K562 (cell line): Measurements from ENCODE around the gene MEX3D. TPM values are rescaled to one million over a fixed set of nuclear protein-coding genes. Genes with fewer than 3 reads are reported as not detected.

Source experiments
- CEBPG ChIP-seq, 3 experiments: fragments of 200-800 bp in 1 of 3; sonication (Bioruptor generic) in 1 of 3; sonication (generic) in 1 of 3; formaldehyde crosslinking in 1 of 3; IDR thresholded peaks in 2 of 3; conservative IDR thresholded peaks in 1 of 3; 2 replicates each; pipeline versions ENCODE4 v1.6.1 to v1.8.0; 2016 to 2022; ENCODE audit warnings: missing compliant biosample characterization in 2 of 3, missing genetic modification characterization in 2 of 3, mild to moderate bottlenecking in 1 of 3, missing genetic modification reagents in 1 of 3
- CREBBP ChIP-seq: IDR thresholded peaks from one replicate; pipeline ENCODE4 v1.6.1; 2012; ENCODE audit warnings: low read depth, mild to moderate bottlenecking, control low read depth, inconsistent platforms, low read length
- DLX4 ChIP-seq: fragments of 250-450 bp; sonication (Bioruptor Pico); IDR thresholded peaks from 2 replicates; pipeline ENCODE4 v1.6.1; 2021; ENCODE audit warnings: mild to moderate bottlenecking
- DMBX1 ChIP-seq: fragments of 250-450 bp; sonication (Bioruptor Pico); IDR thresholded peaks from 2 replicates; pipeline ENCODE4 v1.8.0; 2022; ENCODE audit warnings: inconsistent platforms, mild to moderate bottlenecking, moderate library complexity, borderline replicate concordance
- EGR1 ChIP-seq: fragments of 450-650 bp; conservative IDR thresholded peaks from 2 replicates; pipeline ENCODE4 v1.6.1; 2017; ENCODE audit warnings: mild to moderate bottlenecking
- ELK1 ChIP-seq: sonication (generic); formaldehyde crosslinking; IDR thresholded peaks from 2 replicates; pipeline ENCODE4 v1.8.1; 2022; ENCODE audit warnings: missing genetic modification reagents
- HBP1 ChIP-seq: fragments of 450-650 bp; formaldehyde crosslinking; IDR thresholded peaks from 2 replicates; pipeline ENCODE4 v1.4.0; 2022; ENCODE audit warnings: missing genetic modification characterization
- HCFC1 ChIP-seq: IDR thresholded peaks from 2 replicates; pipeline ENCODE4 v1.6.1; 2012; ENCODE audit warnings: low read depth, low read length, improper control_type of control experiment
- KAT7 ChIP-seq: sonication (generic); formaldehyde crosslinking; IDR thresholded peaks from 2 replicates; pipeline ENCODE4 v1.8.0; 2022; ENCODE audit warnings: missing genetic modification reagents, mild to moderate bottlenecking, borderline replicate concordance
- MAFG ChIP-seq: fragments of 450-650 bp; conservative IDR thresholded peaks from 2 replicates; pipeline ENCODE4 v1.6.1; 2016; ENCODE audit warnings: missing genetic modification characterization, missing compliant biosample characterization
- MLX ChIP-seq, 2 experiments: fragments of 450-650 bp in 1 of 2; sonication (generic) in 1 of 2; formaldehyde crosslinking; conservative IDR thresholded peaks; 2 replicates each; pipeline versions ENCODE4 v1.4.0 to v1.8.1; 2020 to 2022; ENCODE audit warnings: mild to moderate bottlenecking in 1 of 2, missing genetic modification reagents in 1 of 2
- PRPF4 ChIP-seq: fragments of 200-400 bp; formaldehyde crosslinking; IDR thresholded peaks from one replicate; pipeline ENCODE4 v1.6.1; 2017; ENCODE audit warnings: low read length, low read depth, mild to moderate bottlenecking; ENCODE audit not compliant: insufficient read depth, poor library complexity, severe bottlenecking
- PTTG1 ChIP-seq: fragments of 450-650 bp; IDR thresholded peaks from 2 replicates; pipeline ENCODE4 v1.6.1; 2016; ENCODE audit warnings: low read depth, mild to moderate bottlenecking, missing genetic modification characterization, missing compliant biosample characterization
- RNF2 ChIP-seq: sonication (generic); IDR thresholded peaks from 2 replicates; pipeline ENCODE4 v1.6.1; 2016
- SIRT6 ChIP-seq: IDR thresholded peaks from one replicate; pipeline ENCODE4 v1.6.1; 2012; ENCODE audit warnings: low read depth, mild to moderate bottlenecking, control low read depth, inconsistent platforms, low read length, moderate library complexity
- SMAD3 ChIP-seq: fragments of 450-650 bp; formaldehyde crosslinking; conservative IDR thresholded peaks from 2 replicates; pipeline ENCODE4 v1.4.0; 2020; ENCODE audit warnings: mild to moderate bottlenecking
- TAF9B ChIP-seq: fragments of 450-650 bp; IDR thresholded peaks from 2 replicates; pipeline ENCODE4 v1.6.1; 2018; ENCODE audit warnings: mild to moderate bottlenecking; ENCODE audit not compliant: partially characterized antibody
- TRIM28 ChIP-seq: fragments of 450-650 bp; IDR thresholded peaks from 2 replicates; pipeline ENCODE4 v1.6.1; 2017
- ZBTB5 ChIP-seq: fragments of 450-650 bp; IDR thresholded peaks from 2 replicates; pipeline ENCODE4 v1.6.1; 2017; ENCODE audit warnings: antibody characterized with exemption
- ZNF175 ChIP-seq: fragments of 200-800 bp; sonication (Bioruptor generic); IDR thresholded peaks from 2 replicates; pipeline ENCODE4 v1.6.1; 2016; ENCODE audit warnings: low read depth, mild to moderate bottlenecking, missing genetic modification characterization, missing compliant biosample characterization
- ZNF408 ChIP-seq: fragments of 250-450 bp; sonication (Bioruptor Pico); IDR thresholded peaks from 2 replicates; pipeline ENCODE4 v1.4.0; 2020; ENCODE audit warnings: low read depth, mild to moderate bottlenecking, moderate library complexity
- ZNF507 ChIP-seq: conservative IDR thresholded peaks from 2 replicates; pipeline ENCODE4 v1.6.1; 2017; ENCODE audit warnings: missing genetic modification characterization, missing compliant biosample characterization
- polyA plus RNA-seq, 8 experiments: library from polyadenylated mRNA; depleted of rRNA in 4 of 8; stranded (reverse) in 5 of 8; unstranded in 3 of 8; fragments of >200 nt; fragmentation: Nextera tagmentation in 2 of 8; fragmentation: Illumina TruSeq in 1 of 8; extraction: Ambion mirVana in 2 of 8; extraction: Trizol in 1 of 8; gene quantifications; 2 replicates each; pipeline versions ENCODE4 v1.2.1 to v1.2.3, GENCODE V29; 2011 to 2014; ENCODE audit warnings: inconsistent platforms in 1 of 8, missing spikeins in 1 of 8
- total RNA-seq, 7 experiments: library from RNA; depleted of rRNA in 6 of 7; stranded (reverse); fragments of >200 nt in 6 of 7; fragmentation: Illumina TruSeq in 2 of 7; extraction: Trizol in 2 of 7; gene quantifications; 2 replicates each; pipeline versions ENCODE4 v1.2.1 to v1.2.3, GENCODE V29; 2011 to 2021; ENCODE audit warnings: low replicate concordance in 1 of 7

Gene MEX3D
- total and polyA plus RNA-seq, 9 of the 15 experiments (the other 6 are each of a cell fraction or from before 2014, with no cell fraction given) = 1.7 to 39.3 (median 5.7) TPM

GRCh38 chr19:1605236-1606137 is 37.4 kb upstream of the MEX3D start, which contains the start of gene UQCR11 (continued):
- peak; percentile 29; the same call in 1 of the 2 replicates for TF ChIP-seq HCFC1
- TF ChIP-seq PRPF4 = no peak
- TF ChIP-seq ZNF175 = no peak
- TF ChIP-seq PTTG1 = no peak
- no peak for TF ChIP-seq ZBTB5
- TF ChIP-seq DLX4 (CRISPR knock-in tag) = no peak
- peak; percentile 57 for TF ChIP-seq EGR1
- no peak for TF ChIP-seq ELK1 (CRISPR knock-in tag)
- TF ChIP-seq MAFG (tag) = no peak
- TF ChIP-seq DMBX1 (CRISPR knock-in tag) = no peak
- no peak for TF ChIP-seq SMAD3 (CRISPR knock-in tag)
- TF ChIP-seq KAT7 (CRISPR knock-in tag) = peak; percentile 34; the same call in 1 of the 2 replicates
- no peak for TF ChIP-seq TAF9B
- TF ChIP-seq MLX (CRISPR knock-in tag; conservative IDR thresholded peaks at IDR 0.05) = no peak
- TF ChIP-seq ZNF408 (CRISPR knock-in tag) = no peak
- TF ChIP-seq CREBBP = no peak
- no peak for TF ChIP-seq HBP1 (CRISPR knock-in tag)
- no peak for TF ChIP-seq CEBPG (CRISPR knock-in tag; IDR thresholded peaks at IDR 0.05)
- no peak for TF ChIP-seq CEBPG (tag; conservative IDR thresholded peaks at IDR 0.05 in 1 of 2, IDR thresholded peaks at IDR 0.05 in 1 of 2)
- TF ChIP-seq SIRT6 = no peak
- no peak for TF ChIP-seq TRIM28
- no peak for TF ChIP-seq ZNF507 (tag)
- no peak for TF ChIP-seq RNF2
